ENCODE results near the gene ENO3.

DNA sequence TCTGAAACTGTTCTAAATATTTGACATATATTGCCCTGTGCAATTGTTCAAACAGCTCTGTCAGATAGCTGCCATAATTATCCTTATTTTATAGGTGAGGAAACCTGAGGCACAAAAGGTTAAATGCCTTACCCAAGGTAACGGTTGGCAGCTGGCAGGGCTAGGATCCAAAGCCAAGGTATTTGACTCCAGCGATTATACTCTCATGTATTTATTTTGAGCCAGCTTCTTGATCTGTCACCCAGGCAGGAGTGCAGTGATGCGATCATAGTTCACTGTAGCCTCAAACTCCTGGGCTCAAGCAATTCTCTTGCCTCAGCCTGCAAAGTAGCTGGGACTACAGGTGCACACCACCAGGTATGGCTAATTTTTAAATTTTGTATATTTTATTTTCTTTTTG is 7.2 kb downstream of the ENO3 start:
- no peak for TF ChIP-seq POLR2A (IDR thresholded peaks at IDR 0.05)
- TF ChIP-seq, protein P1, sequence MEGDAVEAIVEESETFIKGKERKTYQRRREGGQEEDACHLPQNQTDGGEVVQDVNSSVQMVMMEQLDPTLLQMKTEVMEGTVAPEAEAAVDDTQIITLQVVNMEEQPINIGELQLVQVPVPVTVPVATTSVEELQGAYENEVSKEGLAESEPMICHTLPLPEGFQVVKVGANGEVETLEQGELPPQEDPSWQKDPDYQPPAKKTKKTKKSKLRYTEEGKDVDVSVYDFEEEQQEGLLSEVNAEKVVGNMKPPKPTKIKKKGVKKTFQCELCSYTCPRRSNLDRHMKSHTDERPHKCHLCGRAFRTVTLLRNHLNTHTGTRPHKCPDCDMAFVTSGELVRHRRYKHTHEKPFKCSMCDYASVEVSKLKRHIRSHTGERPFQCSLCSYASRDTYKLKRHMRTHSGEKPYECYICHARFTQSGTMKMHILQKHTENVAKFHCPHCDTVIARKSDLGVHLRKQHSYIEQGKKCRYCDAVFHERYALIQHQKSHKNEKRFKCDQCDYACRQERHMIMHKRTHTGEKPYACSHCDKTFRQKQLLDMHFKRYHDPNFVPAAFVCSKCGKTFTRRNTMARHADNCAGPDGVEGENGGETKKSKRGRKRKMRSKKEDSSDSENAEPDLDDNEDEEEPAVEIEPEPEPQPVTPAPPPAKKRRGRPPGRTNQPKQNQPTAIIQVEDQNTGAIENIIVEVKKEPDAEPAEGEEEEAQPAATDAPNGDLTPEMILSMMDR (IDR thresholded peaks at IDR 0.05), result no peak
